Measurements from ENCODE around the gene OR10A5. TPM values are rescaled to one million over a fixed set of nuclear protein-coding genes. Genes with fewer than 3 reads are reported as not detected.
"Not testable (repeated sequence)": the region's sequence is repeated elsewhere in the genome, so short reads cannot be mapped to it uniquely, and the experiment has no call there.

OR10A5 gene
- not detected in 2 replicates for total RNA-seq
- long read RNA-seq, result 0 reads

GRCh38 chr11:6845383-6845782, at the start of gene OR10A5:
OR10A5 (plus strand) TSS chr11:6845683; CDS start chr11:6845683, 0 bp downstream.
- Mint-ChIP-seq H3K9me3 (ENCODE audit: unreplicated experiment) (no peaks in the 10 kb centered on the region), H3K4me1 (ENCODE audit: unreplicated experiment) (no peaks in the 10 kb centered on the region), H3K27me3 (ENCODE audit: unreplicated experiment) (peaks cover 11% of the 10 kb centered on the region), H3K36me3 (ENCODE audit: unreplicated experiment) (no peaks in the 10 kb centered on the region), H3K27ac (ENCODE audit: unreplicated experiment) (no peak within 1 kb of the TSS), H3K4me3 (ENCODE audit: unreplicated experiment) (no peak within 1 kb of the TSS)
- no peak for DNase-seq (ENCODE audit: extremely low spot score, unreplicated experiment)
- TF ChIP-seq, protein P1, sequence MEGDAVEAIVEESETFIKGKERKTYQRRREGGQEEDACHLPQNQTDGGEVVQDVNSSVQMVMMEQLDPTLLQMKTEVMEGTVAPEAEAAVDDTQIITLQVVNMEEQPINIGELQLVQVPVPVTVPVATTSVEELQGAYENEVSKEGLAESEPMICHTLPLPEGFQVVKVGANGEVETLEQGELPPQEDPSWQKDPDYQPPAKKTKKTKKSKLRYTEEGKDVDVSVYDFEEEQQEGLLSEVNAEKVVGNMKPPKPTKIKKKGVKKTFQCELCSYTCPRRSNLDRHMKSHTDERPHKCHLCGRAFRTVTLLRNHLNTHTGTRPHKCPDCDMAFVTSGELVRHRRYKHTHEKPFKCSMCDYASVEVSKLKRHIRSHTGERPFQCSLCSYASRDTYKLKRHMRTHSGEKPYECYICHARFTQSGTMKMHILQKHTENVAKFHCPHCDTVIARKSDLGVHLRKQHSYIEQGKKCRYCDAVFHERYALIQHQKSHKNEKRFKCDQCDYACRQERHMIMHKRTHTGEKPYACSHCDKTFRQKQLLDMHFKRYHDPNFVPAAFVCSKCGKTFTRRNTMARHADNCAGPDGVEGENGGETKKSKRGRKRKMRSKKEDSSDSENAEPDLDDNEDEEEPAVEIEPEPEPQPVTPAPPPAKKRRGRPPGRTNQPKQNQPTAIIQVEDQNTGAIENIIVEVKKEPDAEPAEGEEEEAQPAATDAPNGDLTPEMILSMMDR (IDR thresholded peaks at IDR 0.05), result no peak

- Mint-ChIP-seq H3K27me3 (ENCODE audit: unreplicated experiment) (peaks cover 8% of the 10 kb centered on the region), H3K36me3 (ENCODE audit: unreplicated experiment) (no peaks in the 10 kb centered on the region), H3K4me3 (ENCODE audit: unreplicated experiment) (no peak within 1 kb of the TSS), H3K4me1 (ENCODE audit: unreplicated experiment) (no peaks in the 10 kb centered on the region), H3K27ac (ENCODE audit: unreplicated experiment) (no peak within 1 kb of the TSS), H3K9me3 (ENCODE audit: unreplicated experiment) (no peaks in the 10 kb centered on the region)
- DNase-seq (ENCODE audit: extremely low spot score, unreplicated experiment), result no peak
- TF ChIP-seq, protein P1 (IDR thresholded peaks at IDR 0.05), result no peak
Observed at GRCh38 chr11:6799402-6799801, 46.1 kb upstream of the OR10A5 start, which contains the start of gene OR6A2. OR6A2 (minus strand) TSS chr11:6799689; CDS start chr11:6795708, 3,981 bp downstream.

- H3K4me3 Mint-ChIP-seq (ENCODE audit: unreplicated experiment); H3K4me1 Mint-ChIP-seq (ENCODE audit: unreplicated experiment); H3K36me3 Mint-ChIP-seq (ENCODE audit: unreplicated experiment); H3K27me3 Mint-ChIP-seq (ENCODE audit: unreplicated experiment); H3K9me3 Mint-ChIP-seq (ENCODE audit: unreplicated experiment); H3K27ac Mint-ChIP-seq (ENCODE audit: unreplicated experiment); DNase-seq (ENCODE audit: extremely low spot score, unreplicated experiment): not testable (repeated sequence)
Observed at GRCh38 chr11:6801075-6801474, 44.4 kb upstream of the OR10A5 start.

DNA sequence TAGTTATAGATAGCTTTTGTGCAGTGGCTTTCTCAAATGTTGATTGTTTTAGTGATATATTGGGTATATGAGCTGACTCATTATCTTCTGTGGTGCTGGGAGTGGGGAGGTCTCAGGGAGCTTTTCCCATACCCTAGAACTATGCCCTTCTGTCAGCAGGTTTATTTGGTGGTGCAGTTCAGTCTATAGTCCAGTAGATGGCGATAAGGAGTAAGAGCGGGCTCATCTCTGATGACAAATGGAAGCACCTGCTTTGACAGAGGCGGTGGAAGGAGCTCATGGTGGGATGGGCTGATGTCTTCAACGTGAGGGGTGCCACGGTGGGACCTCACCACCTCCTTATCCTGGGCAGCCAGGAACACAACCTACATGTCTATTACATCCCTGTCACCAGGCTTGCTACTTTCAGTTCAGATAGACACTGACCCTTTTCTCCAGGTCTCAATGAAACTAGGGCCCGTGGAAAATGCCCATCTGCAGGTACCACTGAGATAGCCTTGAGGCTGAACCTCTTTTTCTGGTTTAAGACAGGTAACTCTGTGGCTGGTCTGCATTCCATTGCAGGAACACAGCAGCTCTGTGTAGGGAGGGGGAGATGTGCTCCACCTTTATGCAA, 33.0 kb upstream of the OR10A5 start:
- Mint-ChIP-seq H3K36me3 (ENCODE audit: unreplicated experiment) (no peaks in the 10 kb centered on the region), H3K27me3 (ENCODE audit: unreplicated experiment) (peaks cover 17% of the 10 kb centered on the region), H3K4me1 (ENCODE audit: unreplicated experiment) (no peaks in the 10 kb centered on the region), H3K4me3 (ENCODE audit: unreplicated experiment) (no peak overlapping the region), H3K27ac (ENCODE audit: unreplicated experiment) (no peak overlapping the region), H3K9me3 (ENCODE audit: unreplicated experiment) (no peaks in the 10 kb centered on the region)
- no peak for DNase-seq (ENCODE audit: extremely low spot score, unreplicated experiment)
- TF ChIP-seq, protein P1 (IDR thresholded peaks at IDR 0.05), result peak; percentile 81

- no peak for DNase-seq (ENCODE audit: extremely low spot score, unreplicated experiment)
- H3K27me3 Mint-ChIP-seq (ENCODE audit: unreplicated experiment), result peaks cover 6% of the 10 kb centered on the region
- no peak overlapping the region for H3K27ac Mint-ChIP-seq (ENCODE audit: unreplicated experiment)
- TF ChIP-seq, protein P1 (IDR thresholded peaks at IDR 0.05), result no peak
- H3K9me3 Mint-ChIP-seq (ENCODE audit: unreplicated experiment), result no peaks in the 10 kb centered on the region
- H3K4me3 Mint-ChIP-seq (ENCODE audit: unreplicated experiment), result no peak overlapping the region
- H3K36me3 Mint-ChIP-seq (ENCODE audit: unreplicated experiment), result no peaks in the 10 kb centered on the region
- no peaks in the 10 kb centered on the region for H3K4me1 Mint-ChIP-seq (ENCODE audit: unreplicated experiment)
Observed at GRCh38 chr11:6813656-6814055, 31.8 kb upstream of the OR10A5 start.
